Limb (tissue), 2 donors: ENCODE results near the gene ACER3.
"Not testable (repeated sequence)": the region's sequence is repeated elsewhere in the genome, so short reads cannot be mapped to it uniquely, and the experiment has no call there.

Experiments used
- DNase-seq, 2 donors: peaks; one replicate each; pipeline ENCODE4 v3.0.0-alpha.2; 2016; ENCODE audit errors: extremely low spot score in 2 of 2

ACER3 gene

DNA sequence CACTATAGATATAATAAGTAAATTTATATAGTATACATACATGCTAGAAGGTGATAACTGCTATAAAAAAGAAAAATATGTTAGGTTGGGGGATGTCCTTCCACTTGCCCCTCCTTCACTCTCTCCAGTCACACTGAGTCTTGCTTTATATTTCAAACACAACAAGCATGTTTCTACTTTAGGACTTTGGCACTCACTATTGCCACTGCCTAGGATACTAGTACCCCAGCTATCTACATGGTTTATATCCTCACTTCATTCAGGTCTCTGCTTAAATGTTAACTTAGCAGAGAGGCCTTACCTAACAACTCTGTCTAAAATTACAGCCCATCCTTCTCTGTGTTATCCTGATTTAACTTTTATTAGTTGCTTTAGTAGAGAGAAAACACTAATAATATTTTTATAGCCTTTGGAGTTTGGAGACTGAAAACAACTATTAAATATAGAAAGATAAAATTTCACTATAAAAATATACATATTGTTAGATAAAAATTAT is 134.4 kb downstream of the ACER3 start:
- no peak for DNase-seq

DNA sequence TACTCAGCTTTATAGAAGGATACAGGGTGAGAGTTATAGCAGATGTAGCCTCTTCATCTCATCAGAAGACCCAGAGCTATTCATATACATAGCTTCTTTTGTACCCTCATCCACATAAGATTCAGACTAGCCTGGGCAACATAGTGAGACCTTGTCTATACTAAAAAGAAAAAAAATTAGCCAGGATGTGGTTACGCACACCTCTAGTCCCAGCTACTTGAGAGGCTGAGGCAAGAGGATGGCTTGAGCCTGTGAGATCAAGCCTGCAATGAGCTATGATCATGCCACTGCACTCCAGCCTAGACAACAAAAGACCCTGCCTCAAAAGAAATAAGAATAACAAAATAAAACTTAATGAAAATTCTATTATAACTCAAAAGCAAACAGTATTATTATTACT is 136.8 kb downstream of the ACER3 start:
- DNase-seq = no peak

DNA sequence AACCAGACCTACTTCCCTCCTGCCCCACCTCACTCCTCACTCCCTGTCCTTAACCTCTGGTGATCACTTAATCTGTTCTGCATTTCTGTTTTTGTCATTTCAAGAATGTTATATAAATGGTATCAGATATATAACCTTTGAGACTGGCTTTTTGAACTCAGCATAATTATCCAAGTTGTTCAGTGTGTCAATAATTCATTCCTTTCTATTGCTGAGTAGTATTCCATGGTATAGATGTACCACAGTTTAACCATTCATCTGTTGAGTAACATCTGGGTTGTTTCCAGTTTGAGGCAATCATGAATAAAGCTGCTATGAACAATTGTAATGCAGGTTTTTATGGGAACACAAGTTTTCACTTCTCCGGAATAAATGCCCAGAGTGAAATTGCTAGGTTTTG is 138.9 kb downstream of the ACER3 start:
- DNase-seq = no peak

DNA sequence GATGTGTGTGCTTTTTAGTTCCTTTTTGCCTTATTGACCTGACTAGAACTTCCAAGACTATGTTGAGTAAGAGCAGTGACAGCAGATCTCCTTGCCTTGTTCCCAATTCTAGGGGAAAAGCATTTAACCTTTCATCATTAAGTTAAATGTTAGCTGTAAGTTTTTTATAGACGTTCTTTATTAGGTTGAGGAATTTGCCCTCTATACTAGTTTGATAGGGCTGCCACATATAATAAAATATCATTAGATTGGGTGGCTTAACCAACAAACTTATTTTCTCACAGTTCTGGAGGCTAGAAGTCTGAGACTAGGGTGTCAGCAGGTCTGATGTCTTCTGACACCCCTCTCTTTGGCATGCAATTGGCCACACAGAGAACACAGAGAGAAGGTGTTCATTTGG is 140.9 kb downstream of the ACER3 start:
- DNase-seq = no peak

- no peak for DNase-seq
These were observed 142.1 kb downstream of the ACER3 start for GRCh38 chr11:77002776-77003175.

- no peak for DNase-seq
These were observed 143.2 kb downstream of the ACER3 start for GRCh38 chr11:77003963-77004362.

DNA sequence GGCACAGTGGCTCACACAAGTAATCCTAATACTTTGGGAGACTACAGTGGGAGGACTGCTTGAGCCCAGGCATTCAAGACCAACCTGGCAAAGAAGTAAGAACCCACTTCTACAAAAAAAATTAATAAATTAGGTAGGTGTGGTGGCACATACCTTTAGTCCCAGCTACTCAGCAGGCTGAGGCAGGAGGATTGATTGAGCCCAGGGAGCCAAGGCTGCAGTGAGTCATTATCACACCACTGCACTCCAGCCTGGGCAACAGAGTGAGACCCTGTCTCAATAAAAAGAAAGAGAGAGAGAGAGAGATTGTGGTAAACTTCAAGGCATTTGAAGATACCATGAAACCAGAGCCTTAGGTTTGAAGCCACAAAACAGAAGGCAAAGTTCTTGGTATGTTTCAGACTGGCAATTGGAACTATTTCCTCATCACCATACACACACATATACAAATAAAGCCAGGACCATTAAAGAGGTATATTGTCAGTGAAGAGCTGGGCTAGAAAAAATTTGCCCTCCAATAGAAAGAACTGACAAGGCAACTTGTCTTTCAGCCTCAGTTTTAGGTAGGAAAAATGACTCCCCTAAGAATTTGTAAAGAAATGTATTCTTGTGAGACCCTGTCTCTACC is 148.9 kb downstream of the ACER3 start:
- no peak for DNase-seq

- DNase-seq = no peak
These were observed 154.0 kb downstream of the ACER3 start for GRCh38 chr11:77014669-77015068.

DNA sequence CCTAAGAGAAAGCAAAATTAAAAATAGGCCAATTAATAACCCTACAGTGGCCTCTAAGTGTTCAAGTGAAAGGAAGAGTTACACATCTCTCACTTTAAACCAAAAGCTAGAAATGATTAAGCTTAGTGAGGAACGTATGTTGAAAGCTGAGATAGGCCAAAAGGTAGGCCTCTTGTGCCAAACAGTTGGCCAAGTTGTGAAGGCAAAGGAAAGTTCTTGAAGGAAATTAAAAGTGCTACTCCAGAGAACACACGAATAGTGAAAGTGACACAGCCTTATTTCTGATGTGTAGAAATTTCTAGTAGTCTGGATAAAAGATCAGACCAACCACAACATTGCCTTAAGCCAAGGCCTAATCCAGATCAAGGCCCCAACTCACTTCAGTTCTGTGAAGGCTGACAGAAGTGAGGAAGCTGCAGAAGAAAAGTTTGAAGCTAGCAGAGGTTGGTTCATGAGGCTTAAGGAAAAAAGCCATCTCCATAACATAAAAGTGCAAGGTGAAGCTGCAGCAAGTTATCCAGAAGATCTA is 157.7 kb downstream of the ACER3 start:
- not testable (repeated sequence) for DNase-seq

DNA sequence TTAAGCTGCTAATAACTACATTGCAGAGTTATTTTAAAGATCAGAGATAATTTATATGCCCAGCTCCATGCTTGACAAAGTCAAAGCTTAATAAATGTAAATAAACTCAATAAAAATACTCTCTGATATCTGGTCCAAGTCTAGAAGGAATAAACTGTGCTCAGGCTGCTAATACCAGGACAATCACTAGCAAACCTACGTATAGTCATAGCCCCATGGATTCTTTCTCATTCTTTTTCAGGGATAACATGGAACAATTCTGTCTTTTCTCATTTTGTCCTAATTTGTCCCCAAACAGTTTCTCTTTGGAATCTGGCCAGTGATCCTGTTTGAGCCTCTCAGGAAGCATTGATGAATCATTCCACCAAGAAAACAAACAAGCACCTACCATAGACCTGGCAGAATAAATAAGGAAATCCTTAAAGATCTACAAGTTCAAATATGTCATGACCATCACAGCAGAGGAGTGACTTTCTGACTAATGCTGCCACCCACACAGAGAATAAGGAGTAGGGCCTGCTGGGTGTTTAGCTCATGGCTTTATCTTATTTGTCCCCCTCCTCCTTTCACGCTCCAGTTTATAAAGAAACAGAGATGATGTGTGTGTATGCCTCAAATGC is 159.4 kb downstream of the ACER3 start:
- no peak for DNase-seq

GRCh38 chr11:77020734-77021133 is 160.0 kb downstream of the ACER3 start:
- no peak for DNase-seq

DNA sequence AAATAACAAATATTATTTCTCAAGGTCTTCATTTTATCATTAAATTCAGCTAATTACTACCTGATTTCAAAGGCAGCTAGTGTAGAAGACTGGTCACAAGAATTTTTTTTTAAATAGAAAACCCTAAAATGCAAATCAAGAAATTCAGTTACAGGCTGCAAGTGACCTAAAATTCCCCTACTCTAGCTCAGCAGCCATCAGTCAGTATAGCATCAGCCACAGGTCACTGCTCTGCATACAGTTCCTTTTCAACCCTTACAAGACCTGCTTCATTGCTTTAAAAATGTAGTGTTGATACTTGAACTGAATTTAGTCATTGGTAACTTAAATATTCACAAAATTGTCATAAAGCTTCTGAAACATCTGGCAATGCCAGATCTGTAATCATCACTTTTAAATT is 164.0 kb downstream of the ACER3 start:
- DNase-seq = no peak

- DNase-seq = no peak
These were observed 165.5 kb downstream of the ACER3 start for GRCh38 chr11:77026221-77026620.

GRCh38 chr11:77026743-77027142 is 166.0 kb downstream of the ACER3 start:
- DNase-seq = no peak

DNA sequence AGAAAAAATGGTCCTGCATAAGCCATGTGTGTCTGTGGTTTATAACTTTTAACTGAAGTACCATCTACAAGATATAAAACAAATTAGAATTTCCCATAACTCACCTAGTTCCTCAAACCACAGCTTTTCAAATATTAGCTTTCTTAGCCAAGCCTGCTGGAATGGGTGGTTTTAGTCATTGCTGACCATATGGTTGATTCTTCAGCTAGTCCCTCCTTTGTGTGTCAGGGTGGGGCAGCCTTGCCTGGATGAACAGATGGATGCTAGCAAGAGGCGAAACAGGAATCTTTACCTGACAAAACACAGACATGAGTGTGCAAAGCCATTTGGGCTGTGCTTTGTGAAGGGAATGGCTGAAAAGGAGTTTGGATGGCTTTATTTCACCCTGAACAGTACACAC is 166.6 kb downstream of the ACER3 start:
- no peak for DNase-seq

DNA sequence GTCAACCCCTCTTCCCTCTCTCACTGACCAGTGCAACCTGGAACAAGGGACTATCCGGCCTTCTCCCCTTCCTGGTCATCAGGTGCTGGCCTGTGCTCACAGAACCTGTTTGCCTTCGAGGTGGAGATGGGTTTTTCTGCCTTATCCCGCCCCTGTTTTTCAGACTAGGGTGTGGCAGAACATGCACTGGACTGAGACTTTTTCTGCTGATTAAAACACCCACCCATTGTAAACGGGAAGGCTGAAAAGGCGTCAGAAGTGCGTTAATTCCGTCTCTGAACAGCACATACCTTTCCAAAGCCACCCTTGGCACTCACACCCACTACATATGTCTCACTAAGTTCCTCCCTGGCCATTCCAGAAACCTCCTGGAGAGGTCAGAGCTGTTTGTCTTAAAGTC is 169.1 kb downstream of the ACER3 start:
- DNase-seq = no peak

GRCh38 chr11:77030834-77031414 is 170.2 kb downstream of the ACER3 start:
- DNase-seq = no peak

- no peak for DNase-seq
These were observed 170.9 kb downstream of the ACER3 start for GRCh38 chr11:77031599-77031998.

DNA sequence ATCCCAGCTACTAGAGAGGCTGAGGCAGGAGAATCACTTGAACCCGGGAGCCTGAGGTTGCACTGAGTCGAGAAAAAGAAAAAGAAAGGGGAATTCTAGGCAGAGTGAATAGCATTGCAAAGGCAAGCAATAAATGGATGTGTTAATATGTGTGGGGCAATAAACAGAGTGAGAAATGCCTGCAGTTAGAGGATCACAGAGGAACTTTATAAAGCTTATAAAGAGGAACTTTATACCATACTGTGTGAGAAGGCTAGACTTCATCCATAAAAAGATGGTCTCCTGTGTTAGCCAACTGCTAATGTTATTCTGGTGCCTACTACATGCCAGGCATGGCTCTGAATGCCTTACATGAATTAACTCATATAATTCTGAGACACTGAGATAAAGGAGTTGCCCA is 174.3 kb downstream of the ACER3 start:
- no peak for DNase-seq

GRCh38 chr11:77035580-77035979 is 174.9 kb downstream of the ACER3 start:
- DNase-seq = no peak

DNA sequence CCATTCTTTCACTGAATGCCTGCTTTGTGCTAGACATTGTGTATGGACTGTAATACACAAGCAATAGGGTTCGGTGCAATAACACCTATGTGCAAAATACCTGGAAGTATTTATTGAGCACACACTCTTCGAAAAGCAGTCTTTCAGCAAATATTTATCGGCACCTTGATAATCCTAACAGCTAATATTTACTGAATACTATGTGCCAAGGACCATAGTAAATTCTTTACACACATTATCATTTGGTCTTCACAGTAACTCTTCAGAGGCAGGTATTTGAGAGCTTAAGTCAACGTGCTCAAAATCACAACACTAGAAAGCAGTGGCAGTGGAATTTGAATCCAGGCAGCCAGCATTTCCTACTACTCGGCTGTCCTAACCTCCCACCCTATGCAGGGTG is 175.7 kb downstream of the ACER3 start:
- DNase-seq = no peak

DNA sequence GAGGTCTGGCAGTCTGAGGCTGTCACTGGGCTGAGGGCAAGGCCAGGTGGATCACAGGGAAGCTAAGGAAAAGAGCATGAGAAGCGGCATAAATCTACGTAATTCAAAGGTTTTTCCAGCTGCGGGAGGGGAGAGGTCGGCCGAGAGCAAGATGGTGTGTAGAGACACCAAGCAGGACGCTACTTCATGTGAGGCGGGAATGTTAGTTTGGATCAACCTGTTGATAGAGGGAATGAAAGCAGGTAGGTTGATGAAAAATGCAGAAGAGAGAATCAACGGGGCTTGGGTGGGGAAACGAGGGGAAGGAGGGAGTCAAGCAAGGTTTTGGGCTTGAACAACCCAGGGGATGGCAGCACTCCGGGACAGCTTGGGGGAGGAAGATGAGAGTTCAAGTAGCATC is 176.3 kb downstream of the ACER3 start:
- DNase-seq = no peak
